Endothelial cell of umbilical vein (primary cell): Measurements from ENCODE around the gene BICRA.

Experiments
- EZH2 ChIP-seq: IDR thresholded peaks from 2 replicates; pipeline ENCODE4 v1.6.1; 2012; ENCODE audit warnings: borderline replicate concordance, low read depth, mild to moderate bottlenecking, moderate library complexity, low read length, inconsistent platforms; ENCODE audit not compliant: severe bottlenecking
- JUN ChIP-seq: IDR thresholded peaks from 2 replicates; pipeline ENCODE4 v1.6.1; 2011; ENCODE audit warnings: borderline replicate concordance, low read depth; ENCODE audit not compliant: insufficient read length, insufficient read depth
- POLR2A ChIP-seq: IDR thresholded peaks from 2 replicates; pipeline ENCODE4 v1.6.1; 2012; ENCODE audit warnings: low read depth, mild to moderate bottlenecking, control low read depth, low read length
- TF ChIP-seq, protein P1 (sequence below), 2 donors: IDR thresholded peaks; 1 replicate in 1 of 2; 2 replicates in 1 of 2; pipeline ENCODE4 v1.5.1; 2011; ENCODE audit warnings: low read length in 2 of 2, mild to moderate bottlenecking in 2 of 2, moderate library complexity in 2 of 2, control low read depth in 1 of 2, inconsistent platforms in 1 of 2, low read depth in 1 of 2; ENCODE audit not compliant: insufficient read depth in 1 of 2; ENCODE audit errors: extremely low read depth in 1 of 2

DNA sequence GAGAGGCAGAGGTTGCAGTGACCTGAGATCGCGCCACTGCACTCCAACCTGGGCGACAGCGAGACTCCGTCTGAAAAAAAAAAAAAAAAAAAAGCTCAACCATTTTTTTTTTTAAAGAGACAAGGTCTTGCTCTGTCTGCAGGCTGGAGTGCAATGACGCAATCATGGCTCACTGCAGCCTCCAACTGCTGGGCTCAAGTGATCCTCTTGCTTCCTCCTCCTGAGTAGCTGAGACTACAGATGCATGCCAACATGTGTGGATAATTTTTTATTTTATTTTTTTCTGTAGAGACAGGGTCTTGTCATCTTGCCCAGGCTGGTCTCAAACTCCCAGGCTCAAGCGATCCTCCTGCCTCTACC, 114.6 kb downstream of the BICRA start:
- TF ChIP-seq POLR2A (no peak), EZH2 (no peak), JUN (no peak)
- TF ChIP-seq, protein P1, sequence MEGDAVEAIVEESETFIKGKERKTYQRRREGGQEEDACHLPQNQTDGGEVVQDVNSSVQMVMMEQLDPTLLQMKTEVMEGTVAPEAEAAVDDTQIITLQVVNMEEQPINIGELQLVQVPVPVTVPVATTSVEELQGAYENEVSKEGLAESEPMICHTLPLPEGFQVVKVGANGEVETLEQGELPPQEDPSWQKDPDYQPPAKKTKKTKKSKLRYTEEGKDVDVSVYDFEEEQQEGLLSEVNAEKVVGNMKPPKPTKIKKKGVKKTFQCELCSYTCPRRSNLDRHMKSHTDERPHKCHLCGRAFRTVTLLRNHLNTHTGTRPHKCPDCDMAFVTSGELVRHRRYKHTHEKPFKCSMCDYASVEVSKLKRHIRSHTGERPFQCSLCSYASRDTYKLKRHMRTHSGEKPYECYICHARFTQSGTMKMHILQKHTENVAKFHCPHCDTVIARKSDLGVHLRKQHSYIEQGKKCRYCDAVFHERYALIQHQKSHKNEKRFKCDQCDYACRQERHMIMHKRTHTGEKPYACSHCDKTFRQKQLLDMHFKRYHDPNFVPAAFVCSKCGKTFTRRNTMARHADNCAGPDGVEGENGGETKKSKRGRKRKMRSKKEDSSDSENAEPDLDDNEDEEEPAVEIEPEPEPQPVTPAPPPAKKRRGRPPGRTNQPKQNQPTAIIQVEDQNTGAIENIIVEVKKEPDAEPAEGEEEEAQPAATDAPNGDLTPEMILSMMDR (IDR thresholded peaks at IDR 0.05; ENCODE audit: extremely low read depth in 1 of 2, insufficient read depth in 1 of 2, low read depth in 1 of 2, low read length in 2 of 2), result no peak
